Activated T-helper 1 cell treated with Interleukin-2 at 50 U/mL for 16 hours (primary cell): ENCODE measurements around the gene MDGA2.

Experiments
- DNase-seq: peaks from one replicate; pipeline ENCODE4 v3.0.0-alpha.2; 2020; ENCODE audit warnings: low read depth

Gene MDGA2

GRCh38 chr14:47120645-47121044 lies 554.8 kb downstream of the MDGA2 start:
- DNase-seq: no peak

- no peak for DNase-seq
Observed at GRCh38 chr14:47103771-47104170, 571.6 kb downstream of the MDGA2 start.

- no peak for DNase-seq
Observed at GRCh38 chr14:47102472-47102871, 572.9 kb downstream of the MDGA2 start.

GRCh38 chr14:47085678-47086077 lies 589.7 kb downstream of the MDGA2 start:
- DNase-seq: no peak

- no peak for DNase-seq
Observed at GRCh38 chr14:47065326-47065725, 610.1 kb downstream of the MDGA2 start.

GRCh38 chr14:47060050-47060449 lies 615.4 kb downstream of the MDGA2 start:
- no peak for DNase-seq

GRCh38 chr14:47057364-47057763 lies 618.0 kb downstream of the MDGA2 start:
- DNase-seq: no peak

- DNase-seq: no peak
Observed at GRCh38 chr14:47044841-47045240, 630.6 kb downstream of the MDGA2 start.

- DNase-seq: no peak
Observed at GRCh38 chr14:47040550-47040949, 634.9 kb downstream of the MDGA2 start.

- DNase-seq: no peak
Observed at GRCh38 chr14:47039336-47039735, 636.1 kb downstream of the MDGA2 start.

- no peak for DNase-seq
Observed at GRCh38 chr14:47022721-47023120, 652.7 kb downstream of the MDGA2 start.

GRCh38 chr14:47020500-47020899 lies 654.9 kb downstream of the MDGA2 start:
- DNase-seq: no peak

GRCh38 chr14:47012533-47013280 lies 662.7 kb downstream of the MDGA2 start:
- no peak for DNase-seq

- no peak for DNase-seq
Observed at GRCh38 chr14:47009615-47010014, 665.8 kb downstream of the MDGA2 start.

- no peak for DNase-seq
Observed at GRCh38 chr14:47008732-47009131, 666.7 kb downstream of the MDGA2 start.

GRCh38 chr14:46999661-47000060 lies 675.7 kb downstream of the MDGA2 start:
- no peak for DNase-seq

- DNase-seq: no peak
Observed at GRCh38 chr14:46989566-46989965, 685.8 kb downstream of the MDGA2 start.

GRCh38 chr14:46988312-46988711 lies 687.1 kb downstream of the MDGA2 start:
- DNase-seq: no peak

- DNase-seq: no peak
Observed at GRCh38 chr14:46985529-46986380, 689.6 kb downstream of the MDGA2 start.

- no peak for DNase-seq
Observed at GRCh38 chr14:46973295-46973694, 702.1 kb downstream of the MDGA2 start.

GRCh38 chr14:46964378-46964777 lies 711.0 kb downstream of the MDGA2 start:
- no peak for DNase-seq

- no peak for DNase-seq
Observed at GRCh38 chr14:46951103-46951502, 724.3 kb downstream of the MDGA2 start.

- DNase-seq: no peak
Observed at GRCh38 chr14:46940611-46941010, 734.8 kb downstream of the MDGA2 start.
